HT1080 (cell line): Measurements from ENCODE around the gene TLE1. TPM values are rescaled to one million over a fixed set of nuclear protein-coding genes. Genes with fewer than 3 reads are reported as not detected.
"Not testable (repeated sequence)": the region's sequence is repeated elsewhere in the genome, so short reads cannot be mapped to it uniquely, and the experiment has no call there.

Experiments
- DNase-seq: peaks from one replicate; pipeline ENCODE4 v3.0.0-alpha.2; 2015; ENCODE audit warnings: low read depth
- total RNA-seq: library from RNA; depleted of rRNA; stranded (reverse); fragments of >200 nt; shearing (Covaris generic); gene quantifications from 2 replicates; pipeline ENCODE4 v1.2.3, GENCODE V29; 2014

TLE1 gene
- total RNA-seq, 1 experiment from 2014 or later: 53.7 TPM

DNA sequence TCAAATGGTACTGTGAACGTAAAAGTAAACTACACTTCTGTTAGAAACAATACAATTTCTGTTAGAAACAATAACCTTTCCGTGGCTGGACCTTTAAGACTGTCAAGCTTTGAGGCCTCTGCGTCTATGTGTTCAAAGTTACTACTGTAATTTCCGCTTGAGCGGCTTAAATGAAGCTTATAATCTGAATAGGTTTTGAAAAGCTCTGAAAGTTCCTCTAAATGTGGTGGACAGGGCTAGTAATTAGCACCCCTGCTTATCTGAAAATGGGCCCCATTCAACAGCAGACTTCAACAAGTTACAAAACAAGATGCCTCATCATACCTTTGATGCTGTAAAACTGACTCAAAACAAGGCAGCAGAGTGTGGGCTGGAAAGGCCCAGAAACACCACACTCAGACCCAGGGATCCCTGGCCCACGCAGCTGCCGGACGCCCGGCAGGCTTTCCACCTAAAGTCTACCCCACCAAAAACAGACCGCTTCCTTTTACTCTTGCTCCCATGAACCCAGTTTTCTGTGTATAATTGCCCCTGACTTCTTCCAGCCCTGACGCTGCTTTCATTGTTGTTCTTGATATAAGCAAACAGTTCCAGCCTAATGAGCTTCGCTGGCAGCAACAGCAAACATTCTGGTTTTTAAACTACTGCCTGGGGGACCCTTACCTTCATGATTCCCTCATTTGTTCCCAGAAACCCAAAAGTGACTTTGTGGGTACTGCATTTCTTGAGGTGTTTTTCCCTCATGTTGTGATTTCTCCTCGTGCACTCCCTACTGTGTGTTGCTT, 66.7 kb downstream of the TLE1 start:
- DNase-seq: no peak

GRCh38 chr9:81621785-81622259, 67.5 kb downstream of the TLE1 start:
- no peak for DNase-seq

DNA sequence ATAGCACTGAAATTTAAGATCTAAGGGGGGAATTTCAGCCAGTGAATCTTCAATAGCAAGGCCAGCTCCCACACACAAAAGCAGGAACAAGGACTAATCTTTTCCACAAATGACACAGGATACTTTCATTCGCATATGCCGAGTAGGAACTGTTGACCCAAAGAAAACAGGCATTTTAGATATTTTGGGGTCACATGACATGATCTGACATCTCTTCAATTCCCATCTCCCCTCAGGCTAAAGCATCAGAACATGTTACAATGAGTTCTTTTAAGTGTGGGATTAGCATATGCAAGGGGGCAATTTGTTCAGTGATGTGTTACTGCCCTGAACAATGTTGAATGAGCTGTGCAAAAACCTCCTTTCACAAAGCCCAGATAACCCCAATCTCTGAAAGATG, 68.2 kb downstream of the TLE1 start:
- no peak for DNase-seq

- no peak for DNase-seq
Observed at GRCh38 chr9:81620002-81620390, 69.4 kb downstream of the TLE1 start.

- peak; percentile 60 for DNase-seq
Observed at GRCh38 chr9:81619353-81620001, 69.9 kb downstream of the TLE1 start.

DNA sequence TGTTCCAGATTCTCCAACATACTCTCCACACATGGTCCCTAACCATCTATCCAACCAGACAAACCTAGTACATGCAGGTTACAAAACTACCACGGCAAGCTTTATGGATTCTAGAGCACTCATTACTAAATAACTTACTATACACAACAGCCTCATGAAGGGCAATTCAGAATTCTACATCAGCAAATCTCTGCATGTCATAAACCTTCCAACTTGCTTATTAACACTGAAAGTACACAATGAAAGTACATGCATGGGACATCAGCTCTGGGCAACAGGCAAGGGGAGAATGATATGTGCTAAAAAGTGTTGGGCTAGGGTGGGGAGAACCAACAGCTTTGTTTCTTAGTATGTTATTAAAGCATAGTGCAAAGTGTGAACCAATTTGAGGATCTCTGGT, 70.4 kb downstream of the TLE1 start:
- no peak for DNase-seq

GRCh38 chr9:81616141-81616540, 73.2 kb downstream of the TLE1 start:
- no peak for DNase-seq

DNA sequence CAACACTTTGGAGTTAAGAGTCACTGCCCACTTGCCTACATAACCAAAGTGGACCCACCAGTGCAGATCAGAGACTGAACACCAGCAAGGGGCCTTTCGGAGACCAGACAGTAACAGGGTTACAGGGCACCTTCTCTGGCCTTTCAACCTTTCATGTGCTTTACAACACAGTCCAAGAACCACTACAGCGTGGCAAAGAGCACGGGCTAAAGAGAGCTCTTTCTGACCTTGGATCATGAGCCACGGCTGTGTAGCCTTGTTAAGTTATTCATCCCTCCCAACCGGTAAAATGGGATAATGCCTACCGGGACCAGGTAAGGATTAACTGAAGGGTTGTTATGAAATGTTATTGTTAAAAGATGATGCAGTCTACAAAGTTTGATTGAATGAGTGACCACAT, 75.0 kb downstream of the TLE1 start:
- DNase-seq: no peak

DNA sequence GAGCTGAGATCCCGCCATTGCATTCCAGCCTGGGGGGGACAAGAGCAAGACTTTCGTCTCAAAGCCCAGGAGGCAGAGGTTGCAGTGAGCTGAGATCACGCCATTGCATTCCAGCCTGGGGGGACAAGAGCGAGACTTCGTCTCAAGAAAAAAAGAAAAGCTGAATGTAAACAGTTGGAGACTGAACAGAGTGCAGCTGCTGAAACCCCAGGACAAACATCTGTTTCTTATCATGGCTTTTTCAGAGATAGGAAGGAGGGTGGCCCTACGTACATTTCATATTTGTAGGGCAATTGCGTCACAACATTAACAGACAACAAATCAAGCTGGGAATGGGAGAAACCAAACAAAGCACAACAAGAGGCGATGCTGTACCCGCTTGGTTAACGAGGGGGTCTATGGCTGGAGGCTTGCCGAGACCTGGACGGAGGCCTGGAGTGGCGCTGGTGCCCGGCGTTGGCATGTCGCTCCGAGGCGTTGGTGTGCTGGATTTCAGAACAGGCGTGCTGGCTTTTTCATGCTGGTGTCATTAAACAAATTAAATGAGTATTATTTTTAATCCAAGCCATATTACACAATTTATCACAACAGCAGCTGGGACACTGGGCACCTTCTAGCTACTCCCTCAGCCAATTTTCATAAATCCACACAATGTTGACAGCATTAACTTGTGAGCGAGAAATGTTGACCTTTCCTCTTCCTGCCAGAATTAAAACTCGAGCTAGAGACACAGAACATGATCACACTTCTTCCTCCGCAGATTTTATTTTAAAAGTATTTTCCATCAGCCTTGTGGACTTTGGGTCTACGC, 76.1 kb downstream of the TLE1 start:
- DNase-seq: no peak

GRCh38 chr9:81611664-81612063, 77.7 kb downstream of the TLE1 start:
- no peak for DNase-seq

- no peak for DNase-seq
Observed at GRCh38 chr9:81610740-81611107, 78.6 kb downstream of the TLE1 start.

- peak; percentile 14 for DNase-seq
Observed at GRCh38 chr9:81609782-81610739, 79.3 kb downstream of the TLE1 start.

GRCh38 chr9:81608289-81608657, 81.1 kb downstream of the TLE1 start:
- no peak for DNase-seq

- DNase-seq: no peak
Observed at GRCh38 chr9:81607593-81608288, 81.6 kb downstream of the TLE1 start.

GRCh38 chr9:81606261-81606660, 83.1 kb downstream of the TLE1 start:
- not testable (repeated sequence) for DNase-seq

DNA sequence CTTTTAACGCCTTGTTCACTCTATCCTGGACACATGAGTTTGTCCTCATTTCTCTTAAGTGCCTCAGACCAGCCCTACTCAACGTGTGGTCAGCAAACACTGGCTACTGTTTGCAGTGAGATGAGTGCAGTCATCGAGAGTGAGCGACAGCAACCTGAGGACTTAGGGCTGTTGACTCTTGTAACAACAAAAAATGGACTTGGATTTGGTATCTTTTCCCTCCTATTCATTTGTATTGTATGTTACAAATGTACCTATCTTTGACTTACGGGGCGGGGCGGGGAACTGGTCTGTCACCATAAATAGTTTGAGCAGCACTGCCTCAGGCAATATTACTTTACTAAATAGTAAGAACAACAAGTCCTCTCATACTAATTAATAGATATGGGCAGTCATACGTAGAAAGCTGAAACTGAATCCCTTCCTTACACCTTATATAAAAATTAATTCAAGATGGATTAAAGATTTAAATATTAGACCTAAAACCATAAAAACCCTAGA, 84.1 kb downstream of the TLE1 start:
- no peak for DNase-seq

GRCh38 chr9:81604306-81605169, 84.8 kb downstream of the TLE1 start:
- no peak for DNase-seq

GRCh38 chr9:81602887-81603680, 86.3 kb downstream of the TLE1 start:
- DNase-seq: no peak
